Spleen (tissue), 7 donors: ENCODE data around the gene WDR20.

Experiments
- CTCF ChIP-seq, 11 experiments: fragments of 200-600 bp in 7 of 11; fragments of 450-650 bp in 4 of 11; sonication (generic) in 4 of 11; IDR thresholded peaks in 8 of 11; conservative IDR thresholded peaks in 3 of 11; 1 replicate in 7 of 11; 2 replicates in 4 of 11; pipeline versions ENCODE4 v1.4.0 to v1.8.0; 2016 to 2021; ENCODE audit warnings: antibody characterized with exemption in 11 of 11, inconsistent platforms in 4 of 11, mild to moderate bottlenecking in 1 of 11
- POLR2A ChIP-seq, 3 donors: fragments of 450-650 bp; IDR thresholded peaks; one replicate each; pipeline ENCODE4 v1.5.1; 2017; ENCODE audit warnings: antibody characterized with exemption in 3 of 3, mild to moderate bottlenecking in 1 of 3
- donor health status: DM: no; HTN: no; CAD: no; lungs with moderate emphysema.
- donor health status: DM: no; HTN: no; CAD: no.
- donor health status: DM: no; HTN: no; CAD: no.

GRCh38 chr14:102215071-102215470 lies 75.4 kb downstream of the WDR20 start:
- no peak for TF ChIP-seq CTCF (IDR thresholded peaks at IDR 0.05 in 8 of 11, conservative IDR thresholded peaks at IDR 0.05 in 3 of 11)
- TF ChIP-seq POLR2A (IDR thresholded peaks at IDR 0.05) = no peak
